RWPE1 (cell line): ENCODE measurements around the gene GPBAR1.

Experiments used
- CTCF ChIA-PET: fragments of 350-600 bp; sonication (Branson Sonifier 250); formaldehyde crosslinking; extraction: SDS; loops from one replicate; lab custom pipeline; 2021; lab: Yijun Ruan, JAX
- POLR2A ChIA-PET: fragments of 400-600 bp; formaldehyde crosslinking; extraction: SDS; loops from one replicate; lab custom pipeline; 2020; ENCODE audit warnings: antibody characterized with exemption; ENCODE audit not compliant: low non-redundant PET; lab: Yijun Ruan, JAX
- DNase-seq: peaks from one replicate; pipeline ENCODE4 v3.0.0; 2012; ENCODE audit warnings: low spot score
- H3K27ac ChIP-seq: fragments of 450-650 bp; 2 replicates; pipeline ENCODE4 v1.5.1; 2017
- TF ChIP-seq, protein P1 (sequence below): fragments of 450-650 bp; conservative IDR thresholded peaks from 2 replicates; pipeline ENCODE4 v1.5.1; 2017; ENCODE audit warnings: low read depth, mild to moderate bottlenecking

The GPBAR1 gene

GRCh38 chr2:218273908-218274249, 13.1 kb downstream of the GPBAR1 start:
- ChIA-PET POLR2A (interaction anchor here (0.9 to 1.4 kb wide), 2 partner anchors 9 to 18 kb away, joined by 4 read pairs; partner anchors contain the start of gene TMBIM1), CTCF (interaction anchor here (0.5 kb wide), 1 partner anchor 261 kb away, joined by 4 read pairs; no protein-coding TSS in a partner anchor)
- TF ChIP-seq, protein P1, sequence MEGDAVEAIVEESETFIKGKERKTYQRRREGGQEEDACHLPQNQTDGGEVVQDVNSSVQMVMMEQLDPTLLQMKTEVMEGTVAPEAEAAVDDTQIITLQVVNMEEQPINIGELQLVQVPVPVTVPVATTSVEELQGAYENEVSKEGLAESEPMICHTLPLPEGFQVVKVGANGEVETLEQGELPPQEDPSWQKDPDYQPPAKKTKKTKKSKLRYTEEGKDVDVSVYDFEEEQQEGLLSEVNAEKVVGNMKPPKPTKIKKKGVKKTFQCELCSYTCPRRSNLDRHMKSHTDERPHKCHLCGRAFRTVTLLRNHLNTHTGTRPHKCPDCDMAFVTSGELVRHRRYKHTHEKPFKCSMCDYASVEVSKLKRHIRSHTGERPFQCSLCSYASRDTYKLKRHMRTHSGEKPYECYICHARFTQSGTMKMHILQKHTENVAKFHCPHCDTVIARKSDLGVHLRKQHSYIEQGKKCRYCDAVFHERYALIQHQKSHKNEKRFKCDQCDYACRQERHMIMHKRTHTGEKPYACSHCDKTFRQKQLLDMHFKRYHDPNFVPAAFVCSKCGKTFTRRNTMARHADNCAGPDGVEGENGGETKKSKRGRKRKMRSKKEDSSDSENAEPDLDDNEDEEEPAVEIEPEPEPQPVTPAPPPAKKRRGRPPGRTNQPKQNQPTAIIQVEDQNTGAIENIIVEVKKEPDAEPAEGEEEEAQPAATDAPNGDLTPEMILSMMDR, result no peak
- no peak for DNase-seq
- H3K27ac ChIP-seq, result peak overlapping the region; percentile 88

GRCh38 chr2:218274586-218274985, 13.8 kb downstream of the GPBAR1 start:
- DNase-seq, result no peak
- H3K27ac ChIP-seq, result peak overlapping the region; percentile 88
- CTCF ChIA-PET, result interaction anchor here (0.5 to 1.5 kb wide), 4 partner anchors 10 to 260 kb away, joined by 4 to 13 read pairs (median 4); no protein-coding TSS in a partner anchor
- POLR2A ChIA-PET, result interaction anchor here (0.6 to 1.2 kb wide), 3 partner anchors 8 to 398 kb away, joined by 3 to 4 read pairs (median 4); no protein-coding TSS in a partner anchor
- TF ChIP-seq, protein P1, result no peak

GRCh38 chr2:218275371-218276072, 14.7 kb downstream of the GPBAR1 start:
- ChIA-PET CTCF (interaction anchor here (0.6 to 1.5 kb wide), 4 partner anchors 9 to 88 kb away, joined by 3 to 13 read pairs (median 4); no protein-coding TSS in a partner anchor), POLR2A (interaction anchor here (0.6 to 1.2 kb wide), 2 partner anchors 12 to 37 kb away, joined by 4 read pairs; no protein-coding TSS in a partner anchor)
- peak overlapping the region; percentile 88 for H3K27ac ChIP-seq
- DNase-seq, result no peak
- TF ChIP-seq, protein P1, result no peak

DNA sequence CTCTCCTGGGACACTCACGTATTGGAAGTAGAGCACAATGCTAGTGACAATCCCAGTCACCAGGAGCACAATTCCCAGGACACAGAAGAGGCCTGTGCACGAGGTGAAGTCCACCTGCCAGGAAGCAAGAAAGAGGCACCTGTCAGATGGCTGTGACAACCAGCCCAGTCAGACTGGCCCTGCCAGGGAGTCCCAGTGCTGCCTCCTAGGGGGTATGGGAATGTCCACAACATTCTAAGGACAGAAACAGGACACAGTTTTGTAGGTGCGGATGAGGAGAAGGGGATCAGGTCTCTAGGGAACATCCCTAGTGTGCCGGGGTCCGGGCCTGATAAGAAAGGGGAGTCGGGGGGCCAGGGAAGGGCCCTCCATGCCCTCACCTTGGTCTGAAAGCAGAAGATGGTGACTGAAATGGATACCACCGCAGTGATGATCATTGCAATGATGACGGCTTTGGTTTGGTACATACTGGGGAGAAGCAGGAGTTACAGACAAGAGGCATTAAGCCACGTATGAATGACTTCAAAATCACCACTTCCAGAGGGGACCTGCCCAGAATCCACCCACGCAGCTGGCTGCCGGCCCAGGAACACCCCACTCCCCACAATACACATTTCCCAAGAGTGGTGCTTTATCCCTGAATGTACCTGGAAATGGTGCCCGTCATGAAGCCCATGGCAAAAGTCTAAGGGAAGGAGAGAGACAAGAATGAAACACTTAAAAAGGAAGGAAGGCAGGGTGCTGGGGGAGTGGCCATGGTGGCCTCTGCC, 16.4 kb downstream of the GPBAR1 start:
- DNase-seq, result no peak
- TF ChIP-seq, protein P1, result no peak
- peak overlapping the region; percentile 88 for H3K27ac ChIP-seq
- ChIA-PET CTCF (interaction anchor here (0.5 to 0.9 kb wide), 2 partner anchors 21 to 1594 kb away, joined by 3 read pairs; no protein-coding TSS in a partner anchor), POLR2A (no interaction called here)

DNA sequence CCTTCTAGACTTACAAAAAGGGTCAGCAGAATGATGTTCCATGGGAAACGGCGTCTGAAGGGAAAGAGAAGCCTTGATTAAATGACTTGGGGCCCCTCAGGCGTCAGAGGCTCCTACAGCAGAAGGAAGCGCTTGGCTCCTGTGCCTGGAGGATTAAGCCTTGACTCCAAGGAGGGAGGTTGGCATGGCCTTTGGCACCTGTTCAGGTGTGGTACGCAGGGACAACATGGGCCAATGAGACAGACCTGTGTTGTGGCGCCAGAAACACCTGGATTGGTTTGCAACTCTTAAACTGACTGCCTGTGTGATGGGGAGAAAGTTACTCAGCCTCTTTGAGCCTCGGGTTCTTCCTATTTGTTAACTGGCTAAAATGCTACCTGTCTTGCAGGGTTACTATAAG, 17.1 kb downstream of the GPBAR1 start:
- TF ChIP-seq, protein P1, result no peak
- POLR2A ChIA-PET, result no interaction called here
- CTCF ChIA-PET, result no interaction called here
- DNase-seq, result no peak
- peak overlapping the region; percentile 88 for H3K27ac ChIP-seq
